GM23338 (cell line): ENCODE measurements around the gene PRKD1. TPM values are rescaled to one million over a fixed set of nuclear protein-coding genes. Genes with fewer than 3 reads are reported as not detected.
A peak's percentile ranks its signal among the peaks of the same experiment; 100 is the strongest.

Experiments used
- ATAC-seq: fragments of 200-7000 bp; cut with Tn5 transposase; 3 replicates; pipeline ENCODE4 v1.9.1; 2020
- DNase-seq: peaks from one replicate; pipeline ENCODE4 v3.0.0-alpha.2; 2015; ENCODE audit warnings: low spot score
- H2AFZ ChIP-seq: fragments of 200-600 bp; sonication (generic); 2 replicates; pipeline ENCODE4 v1.8.0; 2016; ENCODE audit warnings: antibody characterized with exemption, mild to moderate bottlenecking, moderate library complexity
- H3F3A ChIP-seq: fragments of 200-600 bp; sonication (generic); replicated peaks from 2 replicates; pipeline ENCODE4 v1.8.0; 2017; ENCODE audit warnings: antibody characterized with exemption, mixed run types, low read depth
- H3K27ac ChIP-seq: fragments of 200-600 bp; sonication (generic); 2 replicates; pipeline ENCODE4 v1.6.1; 2016; ENCODE audit warnings: low read depth
- H3K27me3 ChIP-seq: fragments of 200-600 bp; sonication (generic); 2 replicates; pipeline ENCODE4 v1.8.0; 2016; ENCODE audit warnings: mild to moderate bottlenecking, mixed run types, moderate library complexity; ENCODE audit not compliant: insufficient read depth
- H3K36me3 ChIP-seq: fragments of 200-600 bp; sonication (generic); 2 replicates; pipeline ENCODE4 v1.8.0; 2016; ENCODE audit warnings: mild to moderate bottlenecking; ENCODE audit not compliant: insufficient read depth
- H3K4me1 ChIP-seq: fragments of 200-600 bp; sonication (generic); 2 replicates; pipeline ENCODE4 v1.8.0; 2016; ENCODE audit warnings: mild to moderate bottlenecking, moderate library complexity; ENCODE audit not compliant: insufficient read depth
- H3K4me2 ChIP-seq: fragments of 200-600 bp; sonication (generic); 2 replicates; pipeline ENCODE4 v1.7.1; 2017; ENCODE audit warnings: mixed run types
- H3K4me3 ChIP-seq: fragments of 200-600 bp; sonication (generic); 2 replicates; pipeline ENCODE4 v1.6.1; 2016; ENCODE audit warnings: mixed run types
- H3K79me2 ChIP-seq: fragments of 200-600 bp; sonication (generic); replicated peaks from 2 replicates; pipeline ENCODE4 v1.8.0; 2017; ENCODE audit warnings: mild to moderate bottlenecking; ENCODE audit not compliant: insufficient read depth
- H3K9me2 ChIP-seq: fragments of 200-600 bp; sonication (generic); 2 replicates; pipeline ENCODE4 v1.8.0; 2017; ENCODE audit not compliant: insufficient read depth
- H4K20me1 ChIP-seq: fragments of 200-600 bp; sonication (generic); replicated peaks from 2 replicates; pipeline ENCODE4 v1.8.0; 2017; ENCODE audit warnings: mild to moderate bottlenecking; ENCODE audit not compliant: insufficient read depth
- H3K27ac Mint-ChIP-seq: 2 replicates; pipeline ENCODE4 v1.8.0; 2020; ENCODE audit warnings: inconsistent platforms, mild to moderate bottlenecking, moderate library complexity, mixed read lengths
- H3K27me3 Mint-ChIP-seq: 3 replicates; pipeline ENCODE4 v1.8.0; 2022; ENCODE audit warnings: low read depth, mild to moderate bottlenecking, moderate library complexity, mixed read lengths, inconsistent platforms; ENCODE audit not compliant: insufficient read depth, poor library complexity
- H3K36me3 Mint-ChIP-seq: 3 replicates; pipeline ENCODE4 v1.8.0; 2021; ENCODE audit warnings: low read depth, mild to moderate bottlenecking, inconsistent platforms, moderate library complexity, mixed read lengths
- H3K4me1 Mint-ChIP-seq: 3 replicates; pipeline ENCODE4 v1.8.0; 2020; ENCODE audit warnings: mild to moderate bottlenecking, inconsistent platforms, mixed read lengths
- H3K4me3 Mint-ChIP-seq: 3 replicates; pipeline ENCODE4 v1.8.0; 2021; ENCODE audit warnings: moderate library complexity, mild to moderate bottlenecking, inconsistent platforms, mixed read lengths
- H3K9me3 Mint-ChIP-seq: 3 replicates; pipeline ENCODE4 v1.8.0; 2020; ENCODE audit warnings: moderate library complexity, mild to moderate bottlenecking, inconsistent platforms, mixed read lengths
- CREB1 ChIP-seq: fragments of 250-450 bp; sonication (Bioruptor Pico); IDR thresholded peaks from 2 replicates; pipeline ENCODE4 v1.5.0; 2020; ENCODE audit warnings: low read depth, mild to moderate bottlenecking, moderate library complexity
- EZH2 ChIP-seq: fragments of 200-600 bp; sonication (generic); IDR thresholded peaks from one replicate; pipeline ENCODE4 v1.8.0; 2017; ENCODE audit warnings: antibody characterized with exemption, mild to moderate bottlenecking, low read depth; ENCODE audit not compliant: unreplicated experiment
- EZH2phosphoT487 ChIP-seq: fragments of 200-600 bp; sonication (generic); IDR thresholded peaks from one replicate; pipeline ENCODE4 v1.8.1; 2018; ENCODE audit warnings: antibody characterized with exemption; ENCODE audit not compliant: unreplicated experiment
- JUNB ChIP-seq: IDR thresholded peaks from one replicate; pipeline ENCODE4 v1.6.1; 2016; ENCODE audit warnings: antibody characterized with exemption; ENCODE audit not compliant: unreplicated experiment
- NANOG ChIP-seq: IDR thresholded peaks from 2 replicates; pipeline ENCODE4 v1.6.1; 2016; ENCODE audit warnings: antibody characterized with exemption, borderline replicate concordance
- POLR2AphosphoS5 ChIP-seq: IDR thresholded peaks from 2 replicates; pipeline ENCODE4 v1.6.1; 2016; ENCODE audit warnings: antibody characterized with exemption, low read depth
- STAT1 ChIP-seq: IDR thresholded peaks from one replicate; pipeline ENCODE4 v1.6.1; 2016; ENCODE audit warnings: antibody characterized with exemption; ENCODE audit not compliant: unreplicated experiment
- ZNF114 ChIP-seq: fragments of 250-450 bp; sonication (Bioruptor Pico); IDR thresholded peaks from 2 replicates; pipeline ENCODE4 v1.5.0; 2020; ENCODE audit warnings: mild to moderate bottlenecking, moderate library complexity
- ZNF331 ChIP-seq: fragments of 250-450 bp; sonication (Bioruptor Pico); IDR thresholded peaks from 2 replicates; pipeline ENCODE4 v1.5.0; 2020; ENCODE audit warnings: low read depth, mild to moderate bottlenecking, moderate library complexity
- polyA plus RNA-seq: library from polyadenylated mRNA; unstranded; fragments of >200 nt; fragmentation: Nextera tagmentation; extraction: Ambion mirVana; gene quantifications from 2 replicates; pipeline ENCODE4 v1.2.1, GENCODE V29; 2016
- total RNA-seq: library from RNA; depleted of rRNA; stranded (reverse); fragments of >200 nt; shearing (Covaris generic); gene quantifications from 2 replicates; pipeline ENCODE4 v1.2.3, GENCODE V29; 2014
- TF ChIP-seq, protein P1 (sequence below): fragments of 250-450 bp; sonication (Bioruptor Pico); IDR thresholded peaks from 2 replicates; pipeline ENCODE4 v1.5.0; 2020; ENCODE audit warnings: mild to moderate bottlenecking, moderate library complexity
- TF ChIP-seq, protein P2 (sequence below): IDR thresholded peaks from 2 replicates; pipeline ENCODE4 v1.6.1; 2016; ENCODE audit warnings: antibody characterized with exemption
- TF ChIP-seq, protein P3 (sequence below): IDR thresholded peaks from one replicate; pipeline ENCODE4 v1.6.1; 2018; ENCODE audit warnings: antibody characterized with exemption; ENCODE audit not compliant: unreplicated experiment
- TF ChIP-seq, protein P4 (sequence below), 2 experiments: fragments of 200-600 bp in 1 of 2; sonication (generic) in 1 of 2; conservative IDR thresholded peaks; 2 replicates each; pipeline versions ENCODE4 v1.5.1 to v1.6.1; 2016 to 2017; ENCODE audit warnings: antibody characterized with exemption in 2 of 2, low read depth in 2 of 2, mild to moderate bottlenecking in 2 of 2, moderate library complexity in 1 of 2

Gene PRKD1
- total and polyA plus RNA-seq, 2 experiments from 2014 or later = 3.1 to 9.7 TPM

DNA sequence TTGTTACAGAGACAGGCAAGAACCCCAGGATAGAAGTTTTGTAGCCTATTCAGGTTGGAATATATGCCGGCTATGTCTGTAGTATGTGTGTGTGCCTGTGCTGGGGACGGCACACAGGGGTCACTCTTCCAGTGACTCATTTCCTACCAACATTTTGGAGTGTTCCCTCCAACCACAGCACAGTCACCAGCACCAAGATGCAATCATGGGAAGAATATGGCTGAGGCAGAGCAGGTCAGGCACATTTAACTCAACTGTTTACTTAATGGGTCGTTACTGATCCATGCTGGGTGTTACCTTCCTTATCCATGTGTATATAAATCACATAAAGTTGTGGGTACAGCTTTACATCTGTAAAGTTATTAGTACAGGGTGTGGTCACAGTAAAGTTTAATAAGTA lies 178.3 kb downstream of the PRKD1 start:
- no peaks in the 10 kb centered on the region for H3K79me2 ChIP-seq
- Mint-ChIP-seq H3K9me3 (no peaks in the 10 kb centered on the region), H3K27ac (peak overlapping the region; percentile 34; the same call in 1 of the 2 replicates), H3K27me3 (no peaks in the 10 kb centered on the region), H3K4me3 (no peak overlapping the region), H3K36me3 (no peaks in the 10 kb centered on the region), H3K4me1 (peaks cover 7% of the 10 kb centered on the region; the same call in 2 of the 3 replicates)
- H3K27ac ChIP-seq = no peak overlapping the region
- DNase-seq (no peak), ATAC-seq (no peak; the same call in 2 of the 3 replicates)
- no peaks in the 10 kb centered on the region for H3F3A ChIP-seq
- H3K4me3 ChIP-seq = no peak overlapping the region
- no peak overlapping the region for H2AFZ ChIP-seq
- H4K20me1 ChIP-seq = no peaks in the 10 kb centered on the region
- H3K4me1 ChIP-seq = 0 out of 2 replicates have a peak, but pooled peaks cover 7% of the 10 kb centered on the region
- no peaks in the 10 kb centered on the region for H3K36me3 ChIP-seq
- TF ChIP-seq, protein P1, sequence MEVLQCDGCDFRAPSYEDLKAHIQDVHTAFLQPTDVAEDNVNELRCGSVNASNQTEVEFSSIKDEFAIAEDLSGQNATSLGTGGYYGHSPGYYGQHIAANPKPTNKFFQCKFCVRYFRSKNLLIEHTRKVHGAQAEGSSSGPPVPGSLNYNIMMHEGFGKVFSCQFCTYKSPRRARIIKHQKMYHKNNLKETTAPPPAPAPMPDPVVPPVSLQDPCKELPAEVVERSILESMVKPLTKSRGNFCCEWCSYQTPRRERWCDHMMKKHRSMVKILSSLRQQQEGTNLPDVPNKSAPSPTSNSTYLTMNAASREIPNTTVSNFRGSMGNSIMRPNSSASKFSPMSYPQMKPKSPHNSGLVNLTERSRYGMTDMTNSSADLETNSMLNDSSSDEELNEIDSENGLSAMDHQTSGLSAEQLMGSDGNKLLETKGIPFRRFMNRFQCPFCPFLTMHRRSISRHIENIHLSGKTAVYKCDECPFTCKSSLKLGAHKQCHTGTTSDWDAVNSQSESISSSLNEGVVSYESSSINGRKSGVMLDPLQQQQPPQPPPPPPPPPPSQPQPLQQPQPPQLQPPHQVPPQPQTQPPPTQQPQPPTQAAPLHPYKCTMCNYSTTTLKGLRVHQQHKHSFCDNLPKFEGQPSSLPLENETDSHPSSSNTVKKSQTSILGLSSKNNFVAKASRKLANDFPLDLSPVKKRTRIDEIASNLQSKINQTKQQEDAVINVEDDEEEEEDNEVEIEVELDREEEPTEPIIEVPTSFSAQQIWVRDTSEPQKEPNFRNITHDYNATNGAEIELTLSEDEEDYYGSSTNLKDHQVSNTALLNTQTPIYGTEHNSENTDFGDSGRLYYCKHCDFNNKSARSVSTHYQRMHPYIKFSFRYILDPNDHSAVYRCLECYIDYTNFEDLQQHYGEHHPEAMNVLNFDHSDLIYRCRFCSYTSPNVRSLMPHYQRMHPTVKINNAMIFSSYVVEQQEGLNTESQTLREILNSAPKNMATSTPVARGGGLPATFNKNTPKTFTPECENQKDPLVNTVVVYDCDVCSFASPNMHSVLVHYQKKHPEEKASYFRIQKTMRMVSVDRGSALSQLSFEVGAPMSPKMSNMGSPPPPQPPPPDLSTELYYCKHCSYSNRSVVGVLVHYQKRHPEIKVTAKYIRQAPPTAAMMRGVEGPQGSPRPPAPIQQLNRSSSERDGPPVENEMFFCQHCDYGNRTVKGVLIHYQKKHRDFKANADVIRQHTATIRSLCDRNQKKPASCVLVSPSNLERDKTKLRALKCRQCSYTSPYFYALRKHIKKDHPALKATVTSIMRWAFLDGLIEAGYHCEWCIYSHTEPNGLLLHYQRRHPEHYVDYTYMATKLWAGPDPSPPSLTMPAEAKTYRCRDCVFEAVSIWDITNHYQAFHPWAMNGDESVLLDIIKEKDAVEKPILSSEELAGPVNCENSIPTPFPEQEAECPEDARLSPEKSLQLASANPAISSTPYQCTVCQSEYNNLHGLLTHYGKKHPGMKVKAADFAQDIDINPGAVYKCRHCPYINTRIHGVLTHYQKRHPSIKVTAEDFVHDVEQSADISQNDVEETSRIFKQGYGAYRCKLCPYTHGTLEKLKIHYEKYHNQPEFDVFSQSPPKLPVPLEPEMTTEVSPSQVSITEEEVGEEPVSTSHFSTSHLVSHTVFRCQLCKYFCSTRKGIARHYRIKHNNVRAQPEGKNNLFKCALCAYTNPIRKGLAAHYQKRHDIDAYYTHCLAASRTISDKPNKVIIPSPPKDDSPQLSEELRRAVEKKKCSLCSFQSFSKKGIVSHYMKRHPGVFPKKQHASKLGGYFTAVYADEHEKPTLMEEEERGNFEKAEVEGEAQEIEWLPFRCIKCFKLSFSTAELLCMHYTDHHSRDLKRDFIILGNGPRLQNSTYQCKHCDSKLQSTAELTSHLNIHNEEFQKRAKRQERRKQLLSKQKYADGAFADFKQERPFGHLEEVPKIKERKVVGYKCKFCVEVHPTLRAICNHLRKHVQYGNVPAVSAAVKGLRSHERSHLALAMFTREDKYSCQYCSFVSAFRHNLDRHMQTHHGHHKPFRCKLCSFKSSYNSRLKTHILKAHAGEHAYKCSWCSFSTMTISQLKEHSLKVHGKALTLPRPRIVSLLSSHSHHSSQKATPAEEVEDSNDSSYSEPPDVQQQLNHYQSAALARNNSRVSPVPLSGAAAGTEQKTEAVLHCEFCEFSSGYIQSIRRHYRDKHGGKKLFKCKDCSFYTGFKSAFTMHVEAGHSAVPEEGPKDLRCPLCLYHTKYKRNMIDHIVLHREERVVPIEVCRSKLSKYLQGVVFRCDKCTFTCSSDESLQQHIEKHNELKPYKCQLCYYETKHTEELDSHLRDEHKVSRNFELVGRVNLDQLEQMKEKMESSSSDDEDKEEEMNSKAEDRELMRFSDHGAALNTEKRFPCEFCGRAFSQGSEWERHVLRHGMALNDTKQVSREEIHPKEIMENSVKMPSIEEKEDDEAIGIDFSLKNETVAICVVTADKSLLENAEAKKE = no peak
- TF ChIP-seq STAT1 (no peak), ZNF331 (CRISPR knock-in tag) (no peak), EZH2phosphoT487 (no peak), NANOG (no peak), JUNB (no peak), CREB1 (CRISPR knock-in tag) (no peak), ZNF114 (CRISPR knock-in tag) (no peak), POLR2AphosphoS5 (no peak), EZH2 (no peak)
- TF ChIP-seq, protein P2, sequence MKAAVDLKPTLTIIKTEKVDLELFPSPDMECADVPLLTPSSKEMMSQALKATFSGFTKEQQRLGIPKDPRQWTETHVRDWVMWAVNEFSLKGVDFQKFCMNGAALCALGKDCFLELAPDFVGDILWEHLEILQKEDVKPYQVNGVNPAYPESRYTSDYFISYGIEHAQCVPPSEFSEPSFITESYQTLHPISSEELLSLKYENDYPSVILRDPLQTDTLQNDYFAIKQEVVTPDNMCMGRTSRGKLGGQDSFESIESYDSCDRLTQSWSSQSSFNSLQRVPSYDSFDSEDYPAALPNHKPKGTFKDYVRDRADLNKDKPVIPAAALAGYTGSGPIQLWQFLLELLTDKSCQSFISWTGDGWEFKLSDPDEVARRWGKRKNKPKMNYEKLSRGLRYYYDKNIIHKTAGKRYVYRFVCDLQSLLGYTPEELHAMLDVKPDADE = no peak
- TF ChIP-seq, protein P3, sequence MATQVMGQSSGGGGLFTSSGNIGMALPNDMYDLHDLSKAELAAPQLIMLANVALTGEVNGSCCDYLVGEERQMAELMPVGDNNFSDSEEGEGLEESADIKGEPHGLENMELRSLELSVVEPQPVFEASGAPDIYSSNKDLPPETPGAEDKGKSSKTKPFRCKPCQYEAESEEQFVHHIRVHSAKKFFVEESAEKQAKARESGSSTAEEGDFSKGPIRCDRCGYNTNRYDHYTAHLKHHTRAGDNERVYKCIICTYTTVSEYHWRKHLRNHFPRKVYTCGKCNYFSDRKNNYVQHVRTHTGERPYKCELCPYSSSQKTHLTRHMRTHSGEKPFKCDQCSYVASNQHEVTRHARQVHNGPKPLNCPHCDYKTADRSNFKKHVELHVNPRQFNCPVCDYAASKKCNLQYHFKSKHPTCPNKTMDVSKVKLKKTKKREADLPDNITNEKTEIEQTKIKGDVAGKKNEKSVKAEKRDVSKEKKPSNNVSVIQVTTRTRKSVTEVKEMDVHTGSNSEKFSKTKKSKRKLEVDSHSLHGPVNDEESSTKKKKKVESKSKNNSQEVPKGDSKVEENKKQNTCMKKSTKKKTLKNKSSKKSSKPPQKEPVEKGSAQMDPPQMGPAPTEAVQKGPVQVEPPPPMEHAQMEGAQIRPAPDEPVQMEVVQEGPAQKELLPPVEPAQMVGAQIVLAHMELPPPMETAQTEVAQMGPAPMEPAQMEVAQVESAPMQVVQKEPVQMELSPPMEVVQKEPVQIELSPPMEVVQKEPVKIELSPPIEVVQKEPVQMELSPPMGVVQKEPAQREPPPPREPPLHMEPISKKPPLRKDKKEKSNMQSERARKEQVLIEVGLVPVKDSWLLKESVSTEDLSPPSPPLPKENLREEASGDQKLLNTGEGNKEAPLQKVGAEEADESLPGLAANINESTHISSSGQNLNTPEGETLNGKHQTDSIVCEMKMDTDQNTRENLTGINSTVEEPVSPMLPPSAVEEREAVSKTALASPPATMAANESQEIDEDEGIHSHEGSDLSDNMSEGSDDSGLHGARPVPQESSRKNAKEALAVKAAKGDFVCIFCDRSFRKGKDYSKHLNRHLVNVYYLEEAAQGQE = no peak
- TF ChIP-seq, protein P4, sequence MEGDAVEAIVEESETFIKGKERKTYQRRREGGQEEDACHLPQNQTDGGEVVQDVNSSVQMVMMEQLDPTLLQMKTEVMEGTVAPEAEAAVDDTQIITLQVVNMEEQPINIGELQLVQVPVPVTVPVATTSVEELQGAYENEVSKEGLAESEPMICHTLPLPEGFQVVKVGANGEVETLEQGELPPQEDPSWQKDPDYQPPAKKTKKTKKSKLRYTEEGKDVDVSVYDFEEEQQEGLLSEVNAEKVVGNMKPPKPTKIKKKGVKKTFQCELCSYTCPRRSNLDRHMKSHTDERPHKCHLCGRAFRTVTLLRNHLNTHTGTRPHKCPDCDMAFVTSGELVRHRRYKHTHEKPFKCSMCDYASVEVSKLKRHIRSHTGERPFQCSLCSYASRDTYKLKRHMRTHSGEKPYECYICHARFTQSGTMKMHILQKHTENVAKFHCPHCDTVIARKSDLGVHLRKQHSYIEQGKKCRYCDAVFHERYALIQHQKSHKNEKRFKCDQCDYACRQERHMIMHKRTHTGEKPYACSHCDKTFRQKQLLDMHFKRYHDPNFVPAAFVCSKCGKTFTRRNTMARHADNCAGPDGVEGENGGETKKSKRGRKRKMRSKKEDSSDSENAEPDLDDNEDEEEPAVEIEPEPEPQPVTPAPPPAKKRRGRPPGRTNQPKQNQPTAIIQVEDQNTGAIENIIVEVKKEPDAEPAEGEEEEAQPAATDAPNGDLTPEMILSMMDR (conservative IDR thresholded peaks at IDR 0.05; ENCODE audit: low read depth in 2 of 2) = no peak
- H3K27me3 ChIP-seq = no peaks in the 10 kb centered on the region
- H3K4me2 ChIP-seq = no peak overlapping the region
- H3K9me2 ChIP-seq = peaks cover 7% of the 10 kb centered on the region; the same call in 1 of the 2 replicates
